ENCODE data around the gene TTYH3.
"Not testable (repeated sequence)": the region's sequence is repeated elsewhere in the genome, so short reads cannot be mapped to it uniquely, and the experiment has no call there.

The TTYH3 gene

GRCh38 chr7:2609646-2610045 lies 22.1 kb upstream of the TTYH3 start:
- not testable (repeated sequence) for H3K27me3 ChIP-seq (replicated peaks; ENCODE audit: control insufficient read depth, insufficient read depth, low read length, poor library complexity, severe bottlenecking); H3K4me3 ChIP-seq (ENCODE audit: insufficient read depth, low read depth, low read length, poor library complexity, severe bottlenecking); DNase-seq; H3K27ac ChIP-seq (ENCODE audit: insufficient read depth, low read length, poor library complexity, severe bottlenecking); H3K36me3 ChIP-seq (ENCODE audit: control insufficient read depth, insufficient read depth, low read length); H3K4me1 ChIP-seq (ENCODE audit: control insufficient read depth, insufficient read depth, low read length, poor library complexity, severe bottlenecking); H3K9me3 ChIP-seq (ENCODE audit: control insufficient read depth, low read length)

GRCh38 chr7:2610466-2610865 lies 21.3 kb upstream of the TTYH3 start:
- Histone ChIP-seq H3K36me3 (ENCODE audit: control insufficient read depth, insufficient read depth, low read length) (no peaks in the 10 kb centered on the region), H3K4me3 (ENCODE audit: insufficient read depth, low read depth, low read length, poor library complexity, severe bottlenecking) (no peak overlapping the region), H3K4me1 (ENCODE audit: control insufficient read depth, insufficient read depth, low read length, poor library complexity, severe bottlenecking) (no peaks in the 10 kb centered on the region), H3K27ac (ENCODE audit: insufficient read depth, low read length, poor library complexity, severe bottlenecking) (no peak overlapping the region), H3K9me3 (ENCODE audit: control insufficient read depth, low read length) (no peaks in the 10 kb centered on the region), H3K27me3 (replicated peaks; ENCODE audit: control insufficient read depth, insufficient read depth, low read length, poor library complexity, severe bottlenecking) (no peaks in the 10 kb centered on the region)
- no peak for DNase-seq

GRCh38 chr7:2610898-2611297 lies 20.9 kb upstream of the TTYH3 start:
- Histone ChIP-seq H3K36me3 (ENCODE audit: control insufficient read depth, insufficient read depth, low read length) (no peaks in the 10 kb centered on the region), H3K4me3 (ENCODE audit: insufficient read depth, low read depth, low read length, poor library complexity, severe bottlenecking) (no peak overlapping the region), H3K27me3 (replicated peaks; ENCODE audit: control insufficient read depth, insufficient read depth, low read length, poor library complexity, severe bottlenecking) (no peaks in the 10 kb centered on the region), H3K4me1 (ENCODE audit: control insufficient read depth, insufficient read depth, low read length, poor library complexity, severe bottlenecking) (no peaks in the 10 kb centered on the region), H3K9me3 (ENCODE audit: control insufficient read depth, low read length) (no peaks in the 10 kb centered on the region), H3K27ac (ENCODE audit: insufficient read depth, low read length, poor library complexity, severe bottlenecking) (no peak overlapping the region)
- DNase-seq, result no peak

GRCh38 chr7:2611401-2611800 lies 20.4 kb upstream of the TTYH3 start:
- no peaks in the 10 kb centered on the region for H3K9me3 ChIP-seq (ENCODE audit: control insufficient read depth, low read length)
- no peaks in the 10 kb centered on the region for H3K36me3 ChIP-seq (ENCODE audit: control insufficient read depth, insufficient read depth, low read length)
- H3K27ac ChIP-seq (ENCODE audit: insufficient read depth, low read length, poor library complexity, severe bottlenecking), result no peak overlapping the region
- H3K27me3 ChIP-seq (replicated peaks; ENCODE audit: control insufficient read depth, insufficient read depth, low read length, poor library complexity, severe bottlenecking), result no peaks in the 10 kb centered on the region
- no peaks in the 10 kb centered on the region for H3K4me1 ChIP-seq (ENCODE audit: control insufficient read depth, insufficient read depth, low read length, poor library complexity, severe bottlenecking)
- no peak overlapping the region for H3K4me3 ChIP-seq (ENCODE audit: insufficient read depth, low read depth, low read length, poor library complexity, severe bottlenecking)
- DNase-seq, result no peak

GRCh38 chr7:2611922-2612321 lies 19.9 kb upstream of the TTYH3 start:
- Histone ChIP-seq H3K4me3 (ENCODE audit: insufficient read depth, low read depth, low read length, poor library complexity, severe bottlenecking) (no peak overlapping the region), H3K9me3 (ENCODE audit: control insufficient read depth, low read length) (no peaks in the 10 kb centered on the region), H3K27ac (ENCODE audit: insufficient read depth, low read length, poor library complexity, severe bottlenecking) (no peak overlapping the region), H3K36me3 (ENCODE audit: control insufficient read depth, insufficient read depth, low read length) (no peaks in the 10 kb centered on the region), H3K4me1 (ENCODE audit: control insufficient read depth, insufficient read depth, low read length, poor library complexity, severe bottlenecking) (no peaks in the 10 kb centered on the region), H3K27me3 (replicated peaks; ENCODE audit: control insufficient read depth, insufficient read depth, low read length, poor library complexity, severe bottlenecking) (no peaks in the 10 kb centered on the region)
- no peak for DNase-seq

GRCh38 chr7:2612445-2613097 lies 19.2 kb upstream of the TTYH3 start:
- DNase-seq, result no peak
- Histone ChIP-seq H3K27me3 (replicated peaks; ENCODE audit: control insufficient read depth, insufficient read depth, low read length, poor library complexity, severe bottlenecking) (no peaks in the 10 kb centered on the region), H3K27ac (ENCODE audit: insufficient read depth, low read length, poor library complexity, severe bottlenecking) (no peak overlapping the region), H3K9me3 (ENCODE audit: control insufficient read depth, low read length) (no peaks in the 10 kb centered on the region), H3K4me1 (ENCODE audit: control insufficient read depth, insufficient read depth, low read length, poor library complexity, severe bottlenecking) (no peaks in the 10 kb centered on the region), H3K36me3 (ENCODE audit: control insufficient read depth, insufficient read depth, low read length) (no peaks in the 10 kb centered on the region), H3K4me3 (ENCODE audit: insufficient read depth, low read depth, low read length, poor library complexity, severe bottlenecking) (no peak overlapping the region)

- no peak for DNase-seq
- Histone ChIP-seq H3K9me3 (ENCODE audit: control insufficient read depth, low read length) (no peaks in the 10 kb centered on the region), H3K4me3 (ENCODE audit: insufficient read depth, low read depth, low read length, poor library complexity, severe bottlenecking) (no peak overlapping the region), H3K36me3 (ENCODE audit: control insufficient read depth, insufficient read depth, low read length) (no peaks in the 10 kb centered on the region), H3K27me3 (replicated peaks; ENCODE audit: control insufficient read depth, insufficient read depth, low read length, poor library complexity, severe bottlenecking) (no peaks in the 10 kb centered on the region), H3K4me1 (ENCODE audit: control insufficient read depth, insufficient read depth, low read length, poor library complexity, severe bottlenecking) (no peaks in the 10 kb centered on the region), H3K27ac (ENCODE audit: insufficient read depth, low read length, poor library complexity, severe bottlenecking) (no peak overlapping the region)
Measured at GRCh38 chr7:2613098-2613930, 18.5 kb upstream of the TTYH3 start.

- no peaks in the 10 kb centered on the region for H3K9me3 ChIP-seq (ENCODE audit: control insufficient read depth, low read length)
- H3K27ac ChIP-seq (ENCODE audit: insufficient read depth, low read length, poor library complexity, severe bottlenecking), result no peak overlapping the region
- no peak overlapping the region for H3K4me3 ChIP-seq (ENCODE audit: insufficient read depth, low read depth, low read length, poor library complexity, severe bottlenecking)
- DNase-seq, result no peak
- no peaks in the 10 kb centered on the region for H3K27me3 ChIP-seq (replicated peaks; ENCODE audit: control insufficient read depth, insufficient read depth, low read length, poor library complexity, severe bottlenecking)
- H3K36me3 ChIP-seq (ENCODE audit: control insufficient read depth, insufficient read depth, low read length), result no peaks in the 10 kb centered on the region
- H3K4me1 ChIP-seq (ENCODE audit: control insufficient read depth, insufficient read depth, low read length, poor library complexity, severe bottlenecking), result no peaks in the 10 kb centered on the region
Measured at GRCh38 chr7:2613931-2614600, 17.7 kb upstream of the TTYH3 start.

GRCh38 chr7:2614631-2615330 lies 17.0 kb upstream of the TTYH3 start:
- H3K27ac ChIP-seq (ENCODE audit: insufficient read depth, low read length, poor library complexity, severe bottlenecking), result no peak overlapping the region
- H3K4me1 ChIP-seq (ENCODE audit: control insufficient read depth, insufficient read depth, low read length, poor library complexity, severe bottlenecking), result no peaks in the 10 kb centered on the region
- no peaks in the 10 kb centered on the region for H3K9me3 ChIP-seq (ENCODE audit: control insufficient read depth, low read length)
- no peak overlapping the region for H3K4me3 ChIP-seq (ENCODE audit: insufficient read depth, low read depth, low read length, poor library complexity, severe bottlenecking)
- no peaks in the 10 kb centered on the region for H3K36me3 ChIP-seq (ENCODE audit: control insufficient read depth, insufficient read depth, low read length)
- no peak for DNase-seq
- H3K27me3 ChIP-seq (replicated peaks; ENCODE audit: control insufficient read depth, insufficient read depth, low read length, poor library complexity, severe bottlenecking), result no peaks in the 10 kb centered on the region
